Measurements from ENCODE around the gene LMOD2. TPM values are rescaled to one million over a fixed set of nuclear protein-coding genes. Genes with fewer than 3 reads are reported as not detected.

The LMOD2 gene
- total and polyA plus RNA-seq, 2 experiments from 2014 or later = not detected

GRCh38 chr7:123608991-123609882 is 46.4 kb upstream of the LMOD2 start:
- no peak for ATAC-seq

More at GRCh38 chr7:123608991-123609882, 46.4 kb upstream of the LMOD2 start:
- no peak overlapping the region for H3K27ac ChIP-seq (ENCODE audit: low read depth)
- Mint-ChIP-seq H3K9me3 (no peaks in the 10 kb centered on the region; the same call in 2 of the 3 replicates), H3K4me1 (peaks cover 6% of the 10 kb centered on the region; the same call in 2 of the 3 replicates), H3K36me3 (ENCODE audit: low read depth) (no peaks in the 10 kb centered on the region), H3K4me3 (no peak overlapping the region), H3K27ac (no peak overlapping the region), H3K27me3 (ENCODE audit: insufficient read depth, low read depth, poor library complexity) (peaks cover 4% of the 10 kb centered on the region)
- TF ChIP-seq POLR2AphosphoS5 (IDR thresholded peaks at IDR 0.05; ENCODE audit: low read depth) = no peak
- no peak for TF ChIP-seq ZNF114 (CRISPR knock-in tag; IDR thresholded peaks at IDR 0.05)
- no peak for TF ChIP-seq ZNF462 (CRISPR knock-in tag; IDR thresholded peaks at IDR 0.05)
- TF ChIP-seq EZH2phosphoT487 (IDR thresholded peaks at IDR 0.05; ENCODE audit: unreplicated experiment) = no peak
- TF ChIP-seq CTCF (conservative IDR thresholded peaks at IDR 0.05; ENCODE audit: low read depth in 2 of 2) = no peak
- no peak for TF ChIP-seq JUNB (IDR thresholded peaks at IDR 0.05; ENCODE audit: unreplicated experiment)
- no peak for TF ChIP-seq ZNF331 (CRISPR knock-in tag; IDR thresholded peaks at IDR 0.05; ENCODE audit: low read depth)
- no peak for TF ChIP-seq EZH2 (IDR thresholded peaks at IDR 0.05; ENCODE audit: low read depth, unreplicated experiment)
- TF ChIP-seq STAT1 (IDR thresholded peaks at IDR 0.05; ENCODE audit: unreplicated experiment) = no peak
- no peaks in the 10 kb centered on the region for H3K9me2 ChIP-seq (ENCODE audit: insufficient read depth)
- no peaks in the 10 kb centered on the region for H4K20me1 ChIP-seq (replicated peaks; ENCODE audit: insufficient read depth)
- H3K4me1 ChIP-seq (ENCODE audit: insufficient read depth) = no peaks in the 10 kb centered on the region
- H3K4me2 ChIP-seq = no peak overlapping the region
- peak overlapping the region; percentile 25; the same call in 1 of the 2 replicates for H2AFZ ChIP-seq
- H3K27me3 ChIP-seq (ENCODE audit: insufficient read depth) = no peaks in the 10 kb centered on the region
- H3K4me3 ChIP-seq = no peak overlapping the region
- DNase-seq (ENCODE audit: low spot score) = no peak
- H3K79me2 ChIP-seq (replicated peaks; ENCODE audit: insufficient read depth) = no peaks in the 10 kb centered on the region
- H3F3A ChIP-seq (replicated peaks; ENCODE audit: low read depth) = no peaks in the 10 kb centered on the region
- H3K36me3 ChIP-seq (ENCODE audit: insufficient read depth) = no peaks in the 10 kb centered on the region
